Activated naive CD8-positive, alpha-beta T cell treated with anti-CD3 and anti-CD28 coated beads, Interleukin-2, amount 50 U/mL, for 24 hours (primary cell): Measurements from ENCODE around the gene SLC24A3.

ENCODE experiments used
- ATAC-seq: fragments of 150-1000 bp; cut with Tn5 transposase; one replicate; pipeline ENCODE4 v1.10.0; 2021
- DNase-seq: peaks from one replicate; pipeline ENCODE4 v3.0.0; 2021
- H3K27ac Mint-ChIP-seq: one replicate; pipeline ENCODE4 v1.8.0; 2021; ENCODE audit warnings: mild to moderate bottlenecking, mixed read lengths
- H3K27me3 Mint-ChIP-seq: one replicate; pipeline ENCODE4 v1.8.0; 2021; ENCODE audit warnings: mixed read lengths
- H3K36me3 Mint-ChIP-seq: one replicate; pipeline ENCODE4 v1.8.0; 2021; ENCODE audit warnings: low read depth, mixed read lengths
- H3K4me1 Mint-ChIP-seq: one replicate; pipeline ENCODE4 v1.8.0; 2021; ENCODE audit warnings: mixed read lengths
- H3K4me3 Mint-ChIP-seq: one replicate; pipeline ENCODE4 v1.8.0; 2021; ENCODE audit warnings: mild to moderate bottlenecking, moderate library complexity, mixed read lengths
- H3K9me3 Mint-ChIP-seq: one replicate; pipeline ENCODE4 v1.8.0; 2021; ENCODE audit warnings: mixed read lengths

SLC24A3 gene

DNA sequence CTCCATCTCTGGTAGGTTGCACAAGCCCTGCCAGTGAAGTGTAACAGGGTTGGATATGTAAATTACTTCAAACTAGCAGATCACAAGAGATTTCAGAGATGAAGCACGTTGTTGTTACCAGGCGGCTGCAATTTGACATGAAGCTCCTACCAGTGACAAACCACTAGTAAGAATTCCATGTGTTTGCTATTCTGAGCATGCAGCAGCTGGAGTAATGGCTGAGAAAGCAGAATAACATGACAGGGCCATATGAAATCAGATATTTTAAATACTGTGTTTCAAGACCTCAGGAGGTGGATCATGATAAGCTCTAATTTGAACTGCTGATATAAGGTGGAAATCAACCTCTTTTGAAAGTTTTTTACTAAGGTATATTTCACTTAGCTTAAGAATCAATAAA, 557.1 kb downstream of the SLC24A3 start:
- H3K36me3 Mint-ChIP-seq, result no peaks in the 10 kb centered on the region
- peaks cover 16% of the 10 kb centered on the region for H3K27me3 Mint-ChIP-seq
- H3K9me3 Mint-ChIP-seq, result no peaks in the 10 kb centered on the region
- ATAC-seq (no peak), DNase-seq (no peak)
- H3K4me1 Mint-ChIP-seq, result no peaks in the 10 kb centered on the region
- no peak overlapping the region for H3K27ac Mint-ChIP-seq
- H3K4me3 Mint-ChIP-seq, result no peak overlapping the region

DNA sequence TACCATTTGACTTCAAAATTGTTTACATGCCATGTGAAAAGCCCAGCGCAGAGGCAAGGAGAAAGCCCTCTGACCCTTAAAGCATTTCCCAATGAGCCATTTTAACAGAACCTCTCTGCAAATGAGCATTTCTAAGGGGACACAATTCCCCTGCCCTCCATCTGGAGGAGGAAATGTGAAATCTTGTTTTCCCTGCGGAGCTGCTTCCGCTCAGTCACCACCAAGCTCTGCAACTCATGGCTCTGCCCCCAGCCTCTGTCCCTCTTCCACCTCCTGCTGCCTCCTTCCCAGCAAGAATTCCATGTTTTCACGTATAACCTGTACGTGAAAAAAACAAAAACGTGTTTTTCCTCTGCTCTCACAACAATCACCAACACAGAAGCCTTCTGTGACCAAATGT, 557.9 kb downstream of the SLC24A3 start:
- no peak for DNase-seq
- Mint-ChIP-seq H3K4me1 (no peaks in the 10 kb centered on the region), H3K36me3 (no peaks in the 10 kb centered on the region), H3K27me3 (peaks cover 16% of the 10 kb centered on the region), H3K27ac (no peak overlapping the region), H3K9me3 (no peaks in the 10 kb centered on the region), H3K4me3 (no peak overlapping the region)
- ATAC-seq, result no peak

DNA sequence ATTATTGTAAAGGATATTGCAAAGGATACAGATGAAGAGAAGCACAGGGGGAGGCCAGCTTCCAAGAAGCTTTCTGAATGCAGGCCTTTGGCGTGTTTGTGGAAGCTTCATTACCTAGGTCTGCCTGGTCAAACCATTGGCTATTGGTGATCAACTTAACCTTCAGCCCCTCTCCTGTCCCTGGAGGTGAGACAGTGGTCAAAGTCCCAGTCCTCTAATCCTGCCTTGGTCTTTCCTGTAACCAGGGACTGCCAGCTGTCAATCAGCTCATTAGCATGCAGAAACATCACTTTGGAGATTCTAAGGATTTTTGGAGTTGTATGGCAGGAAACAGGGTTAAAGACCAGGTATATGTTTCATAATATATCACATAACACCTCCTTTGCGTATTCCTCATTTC, 558.6 kb downstream of the SLC24A3 start:
- no peak overlapping the region for H3K4me3 Mint-ChIP-seq
- H3K9me3 Mint-ChIP-seq, result no peaks in the 10 kb centered on the region
- no peak for DNase-seq
- no peaks in the 10 kb centered on the region for H3K4me1 Mint-ChIP-seq
- no peak overlapping the region for H3K27ac Mint-ChIP-seq
- no peaks in the 10 kb centered on the region for H3K36me3 Mint-ChIP-seq
- H3K27me3 Mint-ChIP-seq, result peaks cover 14% of the 10 kb centered on the region
- no peak for ATAC-seq
